ENCODE measurements around the gene TMEM132C.

TMEM132C gene

GRCh38 chr12:128611736-128612135, 344.8 kb downstream of the TMEM132C start:
- H3K4me3 ChIP-seq (replicated peaks; ENCODE audit: low read depth, low read length): no peak overlapping the region
- DNase-seq (ENCODE audit: extremely low read depth, low read depth): no peak
- TF ChIP-seq, protein P1, sequence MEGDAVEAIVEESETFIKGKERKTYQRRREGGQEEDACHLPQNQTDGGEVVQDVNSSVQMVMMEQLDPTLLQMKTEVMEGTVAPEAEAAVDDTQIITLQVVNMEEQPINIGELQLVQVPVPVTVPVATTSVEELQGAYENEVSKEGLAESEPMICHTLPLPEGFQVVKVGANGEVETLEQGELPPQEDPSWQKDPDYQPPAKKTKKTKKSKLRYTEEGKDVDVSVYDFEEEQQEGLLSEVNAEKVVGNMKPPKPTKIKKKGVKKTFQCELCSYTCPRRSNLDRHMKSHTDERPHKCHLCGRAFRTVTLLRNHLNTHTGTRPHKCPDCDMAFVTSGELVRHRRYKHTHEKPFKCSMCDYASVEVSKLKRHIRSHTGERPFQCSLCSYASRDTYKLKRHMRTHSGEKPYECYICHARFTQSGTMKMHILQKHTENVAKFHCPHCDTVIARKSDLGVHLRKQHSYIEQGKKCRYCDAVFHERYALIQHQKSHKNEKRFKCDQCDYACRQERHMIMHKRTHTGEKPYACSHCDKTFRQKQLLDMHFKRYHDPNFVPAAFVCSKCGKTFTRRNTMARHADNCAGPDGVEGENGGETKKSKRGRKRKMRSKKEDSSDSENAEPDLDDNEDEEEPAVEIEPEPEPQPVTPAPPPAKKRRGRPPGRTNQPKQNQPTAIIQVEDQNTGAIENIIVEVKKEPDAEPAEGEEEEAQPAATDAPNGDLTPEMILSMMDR (IDR thresholded peaks at IDR 0.05; ENCODE audit: low read depth, low read length, missing control alignments): no peak

GRCh38 chr12:128612150-128612850, 345.3 kb downstream of the TMEM132C start:
- no peak for DNase-seq (ENCODE audit: extremely low read depth, low read depth)
- no peak overlapping the region for H3K4me3 ChIP-seq (replicated peaks; ENCODE audit: low read depth, low read length)
- TF ChIP-seq, protein P1 (IDR thresholded peaks at IDR 0.05; ENCODE audit: low read depth, low read length, missing control alignments): no peak

DNA sequence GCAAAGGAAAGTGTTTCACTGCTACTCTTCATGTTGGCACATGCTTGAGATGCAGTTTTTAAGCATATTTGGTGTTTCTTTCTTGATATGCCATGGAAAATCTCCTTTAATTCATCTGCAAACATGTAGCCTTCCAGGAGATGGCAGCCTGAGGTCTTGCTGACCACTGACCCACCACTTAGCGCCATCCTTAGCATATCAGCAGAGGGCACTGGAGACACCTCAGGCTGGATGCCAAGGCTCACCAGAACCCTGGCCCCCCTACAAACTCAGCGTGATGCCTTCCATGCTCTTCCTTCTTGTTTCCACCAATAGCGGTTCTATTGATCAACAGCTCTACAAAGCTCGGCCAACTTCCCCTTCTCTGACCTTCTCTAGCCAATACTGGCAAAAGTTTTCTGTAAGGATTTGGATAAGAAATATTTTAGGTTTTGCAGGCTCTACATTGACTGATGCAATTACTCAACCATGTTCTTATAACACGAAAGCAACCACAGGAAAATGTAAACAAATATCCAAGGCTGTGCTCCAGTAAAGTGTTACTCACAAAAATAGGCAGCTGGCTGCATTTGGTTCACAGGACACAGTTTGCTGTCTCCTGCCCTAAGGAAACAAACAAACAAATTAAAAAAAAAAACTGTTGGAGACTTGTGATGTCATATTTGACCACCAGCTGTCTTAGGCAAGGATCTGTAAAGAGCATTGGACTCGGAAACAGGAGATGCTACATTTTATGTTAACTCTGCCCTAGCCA, 347.0 kb downstream of the TMEM132C start:
- H3K4me3 ChIP-seq (replicated peaks; ENCODE audit: low read depth, low read length): no peak overlapping the region
- TF ChIP-seq, protein P1 (IDR thresholded peaks at IDR 0.05; ENCODE audit: low read depth, low read length, missing control alignments): no peak
- no peak for DNase-seq (ENCODE audit: extremely low read depth, low read depth)

- no peak overlapping the region for H3K4me3 ChIP-seq (replicated peaks; ENCODE audit: low read depth, low read length)
- TF ChIP-seq, protein P1 (IDR thresholded peaks at IDR 0.05; ENCODE audit: low read depth, low read length, missing control alignments): no peak
- no peak for DNase-seq (ENCODE audit: extremely low read depth, low read depth)
These were observed 350.4 kb downstream of the TMEM132C start for GRCh38 chr12:128617304-128617833.

GRCh38 chr12:128619263-128619662, 352.3 kb downstream of the TMEM132C start:
- H3K4me3 ChIP-seq (replicated peaks; ENCODE audit: low read depth, low read length): no peak overlapping the region
- no peak for DNase-seq (ENCODE audit: extremely low read depth, low read depth)
- TF ChIP-seq, protein P1 (IDR thresholded peaks at IDR 0.05; ENCODE audit: low read depth, low read length, missing control alignments): no peak

GRCh38 chr12:128621304-128621703, 354.3 kb downstream of the TMEM132C start:
- TF ChIP-seq, protein P1 (IDR thresholded peaks at IDR 0.05; ENCODE audit: low read depth, low read length, missing control alignments): no peak
- no peak overlapping the region for H3K4me3 ChIP-seq (replicated peaks; ENCODE audit: low read depth, low read length)
- DNase-seq (ENCODE audit: extremely low read depth, low read depth): no peak

Data from HFF-Myc (cell line).